Endothelial cell of umbilical vein (primary cell): ENCODE data around the gene SMC6.

Experiments
- CTCF ChIP-seq, 2 donors: IDR thresholded peaks; 1 replicate in 1 of 2; 2 replicates in 1 of 2; pipeline ENCODE4 v1.5.1; 2011; ENCODE audit warnings: low read length in 2 of 2, mild to moderate bottlenecking in 2 of 2, moderate library complexity in 2 of 2, control low read depth in 1 of 2, inconsistent platforms in 1 of 2, low read depth in 1 of 2; ENCODE audit not compliant: insufficient read depth in 1 of 2; ENCODE audit errors: extremely low read depth in 1 of 2
- EZH2 ChIP-seq: IDR thresholded peaks from 2 replicates; pipeline ENCODE4 v1.6.1; 2012; ENCODE audit warnings: borderline replicate concordance, low read depth, mild to moderate bottlenecking, moderate library complexity, low read length, inconsistent platforms; ENCODE audit not compliant: severe bottlenecking
- JUN ChIP-seq: IDR thresholded peaks from 2 replicates; pipeline ENCODE4 v1.6.1; 2011; ENCODE audit warnings: borderline replicate concordance, low read depth; ENCODE audit not compliant: insufficient read length, insufficient read depth
- MAX ChIP-seq: IDR thresholded peaks from 2 replicates; pipeline ENCODE4 v1.6.1; 2011; ENCODE audit not compliant: insufficient read depth, insufficient read length
- POLR2A ChIP-seq: IDR thresholded peaks from 2 replicates; pipeline ENCODE4 v1.6.1; 2012; ENCODE audit warnings: low read depth, mild to moderate bottlenecking, control low read depth, low read length
- POLR2AphosphoS5 ChIP-seq: IDR thresholded peaks from 2 replicates; pipeline ENCODE4 v1.6.1; 2012; ENCODE audit warnings: low read depth, mild to moderate bottlenecking, control low read depth, low read length, moderate library complexity; ENCODE audit not compliant: insufficient read depth

GRCh38 chr2:17627434-17627833 lies 126.2 kb downstream of the SMC6 start:
- no peak for TF ChIP-seq EZH2
- TF ChIP-seq CTCF (IDR thresholded peaks at IDR 0.05; ENCODE audit: extremely low read depth in 1 of 2, insufficient read depth in 1 of 2, low read depth in 1 of 2, low read length in 2 of 2): no peak
- no peak for TF ChIP-seq POLR2AphosphoS5
- no peak for TF ChIP-seq MAX
- TF ChIP-seq POLR2A: no peak
- TF ChIP-seq JUN: no peak
